HL-60 (cell line): ENCODE data around the gene TPGS2.

Source experiments
- DNase-seq, 2 experiments: peaks; one replicate each; pipeline ENCODE4 v3.0.0-alpha.2; 2010 to 2020; ENCODE audit warnings: low read depth in 1 of 2, low spot score in 1 of 2
- H3K27ac ChIP-seq: fragments of 250-450 bp; sonication (Bioruptor Pico); replicated peaks from 2 replicates; pipeline ENCODE4 v1.5.1; 2020; ENCODE audit warnings: mild to moderate bottlenecking, moderate library complexity
- H3K27me3 ChIP-seq: fragments of 250-450 bp; sonication (Bioruptor Pico); 2 replicates; pipeline ENCODE4 v1.5.1; 2021; ENCODE audit warnings: mild to moderate bottlenecking, moderate library complexity; ENCODE audit not compliant: insufficient read depth, poor library complexity, severe bottlenecking
- H3K4me3 ChIP-seq: replicated peaks from 2 replicates; pipeline ENCODE4 v1.5.1; 2011; ENCODE audit warnings: mild to moderate bottlenecking, control low read depth, low read length; ENCODE audit not compliant: insufficient read depth
- CTCF ChIP-seq: IDR thresholded peaks from one replicate; pipeline ENCODE4 v1.5.1; 2011; ENCODE audit warnings: low read length, control low read depth, inconsistent platforms; ENCODE audit not compliant: insufficient read depth
- GABPA ChIP-seq: IDR thresholded peaks from 2 replicates; pipeline ENCODE4 v1.6.1; 2012; ENCODE audit warnings: low read depth
- POLR2AphosphoS5 ChIP-seq: IDR thresholded peaks from 2 replicates; pipeline ENCODE4 v1.6.1; 2012; ENCODE audit warnings: low read depth
- REST ChIP-seq: IDR thresholded peaks from 2 replicates; pipeline ENCODE4 v1.6.1; 2012; ENCODE audit warnings: low read depth; ENCODE audit not compliant: insufficient replicate concordance
- SPI1 ChIP-seq: IDR thresholded peaks from 2 replicates; pipeline ENCODE4 v1.6.1; 2012; ENCODE audit warnings: low read depth, mild to moderate bottlenecking, borderline replicate concordance

TPGS2 gene

GRCh38 chr18:36831139-36831538, 2.3 kb upstream of the TPGS2 start:
- TF ChIP-seq REST (no peak), CTCF (no peak), SPI1 (no peak), GABPA (no peak), POLR2AphosphoS5 (no peak)
- Histone ChIP-seq H3K4me3 (no peak overlapping the region), H3K27me3 (no peaks in the 10 kb centered on the region), H3K27ac (no peak overlapping the region)
- DNase-seq = no peak

DNA sequence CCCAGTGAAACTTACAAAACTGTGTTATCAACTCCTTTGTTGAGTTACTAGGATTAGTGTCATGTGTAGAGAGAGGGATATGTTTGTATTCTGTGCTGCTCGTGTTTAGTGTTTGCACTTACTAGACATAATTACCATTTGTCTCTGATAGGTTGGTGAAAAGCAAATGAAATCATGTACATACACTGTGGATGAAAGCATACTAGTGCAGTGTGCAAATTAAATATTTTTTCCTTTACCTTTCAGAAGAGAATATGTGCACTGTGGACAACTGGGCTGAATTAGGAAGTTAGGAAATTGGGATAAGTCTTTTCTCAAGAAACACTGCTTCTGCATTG, 1.3 kb upstream of the TPGS2 start:
- Histone ChIP-seq H3K4me3 (no peak overlapping the region), H3K27me3 (no peaks in the 10 kb centered on the region), H3K27ac (no peak overlapping the region)
- DNase-seq = no peak
- TF ChIP-seq GABPA (no peak), REST (no peak), POLR2AphosphoS5 (no peak), CTCF (no peak), SPI1 (no peak)

GRCh38 chr18:36829362-36830157, 758 bp upstream of the TPGS2 start:
- TF ChIP-seq POLR2AphosphoS5 (no peak), GABPA (no peak), REST (no peak), SPI1 (no peak), CTCF (no peak)
- Histone ChIP-seq H3K27ac (peak overlapping the region; percentile 85), H3K27me3 (no peaks in the 10 kb centered on the region), H3K4me3 (peak overlapping the region; percentile 84)
- no peak for DNase-seq
